NCI-H82 treated with DMSO at 0.1 percent for 48 hours (cell line): ENCODE results near the gene ZNF678.

Experiments used
- DNase-seq: peaks from one replicate; lab custom pipeline; 2025; ENCODE audit not compliant: unreplicated experiment; lab: John Stamatoyannopoulos, UW

The ZNF678 gene

DNA sequence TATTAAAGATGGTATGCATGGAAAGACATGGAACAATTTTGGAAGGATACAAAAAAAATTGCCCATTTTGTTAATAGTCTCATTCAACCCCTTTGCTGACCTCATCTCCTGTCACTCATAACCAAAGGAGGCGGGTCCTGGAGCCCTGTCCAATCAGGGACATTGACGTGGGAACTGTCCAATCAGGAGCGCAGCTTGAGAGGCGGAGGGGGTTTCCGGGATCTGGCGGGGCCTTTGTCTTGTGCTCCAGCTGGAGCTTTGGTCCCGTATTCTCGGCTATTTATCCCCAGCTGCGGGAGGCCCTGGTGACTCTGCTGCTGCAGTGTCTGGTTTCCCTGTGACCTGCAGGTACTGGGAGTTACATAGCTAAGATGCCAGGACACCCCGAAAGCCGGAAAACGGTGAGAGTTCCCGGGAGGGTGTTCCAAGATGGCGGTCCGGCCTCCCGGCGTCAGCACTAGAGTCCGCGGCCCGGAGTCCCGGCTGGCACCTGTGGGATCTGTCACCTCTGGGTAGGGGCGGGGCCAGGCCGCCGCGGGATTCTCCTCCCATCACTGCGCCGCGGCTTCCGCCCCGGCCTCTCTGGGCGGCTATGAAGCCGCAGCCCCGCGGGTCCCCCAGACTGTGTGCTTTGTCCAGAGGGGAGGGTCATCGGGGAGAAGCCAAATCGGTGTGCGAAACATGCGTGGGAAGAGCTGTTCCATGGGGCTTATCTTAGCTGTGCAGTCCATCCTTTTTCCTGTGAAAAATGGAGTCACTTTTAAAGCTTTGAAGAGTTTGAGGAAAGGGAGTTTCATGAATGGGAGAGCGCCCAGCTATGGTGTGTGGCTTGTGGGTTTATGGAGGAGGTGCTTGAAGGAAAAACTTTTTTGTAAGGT lies at the start of gene ZNF678:
ZNF678 (plus strand) TSS at position 233 of the 878 bp plus-strand sequence. CDS start 87,436 bp downstream, outside the sequence.
- DNase-seq = peak; percentile 94

DNA sequence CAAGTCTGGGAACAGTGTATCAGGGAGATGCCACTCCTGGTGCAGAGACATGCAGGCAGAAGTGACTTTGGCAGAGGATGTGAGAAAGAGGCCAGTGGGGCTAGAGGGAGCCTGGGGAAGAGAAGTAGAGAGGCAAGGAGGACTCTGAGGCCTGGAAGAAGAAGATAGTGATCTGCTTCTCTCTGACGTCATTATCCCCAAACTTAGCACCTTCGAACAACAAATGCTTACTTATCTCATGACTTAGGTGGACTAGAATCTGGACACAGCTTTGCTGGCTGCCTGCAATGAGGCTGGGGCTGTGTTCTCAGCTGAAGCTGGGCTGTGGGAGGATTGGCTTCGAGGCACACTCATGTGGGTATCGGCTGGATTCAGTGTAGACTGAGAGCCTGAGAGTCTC lies 44.5 kb upstream of the ZNF678 start:
- no peak for DNase-seq

DNA sequence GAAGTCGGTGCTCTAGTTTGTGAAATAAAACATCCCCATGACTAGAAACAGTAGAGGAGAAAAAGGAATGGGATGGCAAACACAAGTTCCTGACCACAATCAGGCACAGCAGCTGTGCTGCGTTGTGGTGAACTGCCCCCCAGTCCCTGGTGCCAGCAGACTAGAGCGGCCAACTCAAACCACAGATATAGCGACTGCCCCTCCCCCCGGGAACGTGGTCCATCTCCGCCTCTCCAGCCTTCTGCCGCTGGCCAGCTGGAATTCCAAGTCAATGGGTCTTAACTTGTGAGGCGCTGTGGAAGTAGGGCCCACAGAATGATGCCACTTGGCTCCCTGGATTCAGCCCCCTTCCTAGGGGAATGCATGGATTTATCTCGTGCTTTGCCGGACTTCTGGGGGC lies 41.6 kb upstream of the ZNF678 start:
- no peak for DNase-seq

DNA sequence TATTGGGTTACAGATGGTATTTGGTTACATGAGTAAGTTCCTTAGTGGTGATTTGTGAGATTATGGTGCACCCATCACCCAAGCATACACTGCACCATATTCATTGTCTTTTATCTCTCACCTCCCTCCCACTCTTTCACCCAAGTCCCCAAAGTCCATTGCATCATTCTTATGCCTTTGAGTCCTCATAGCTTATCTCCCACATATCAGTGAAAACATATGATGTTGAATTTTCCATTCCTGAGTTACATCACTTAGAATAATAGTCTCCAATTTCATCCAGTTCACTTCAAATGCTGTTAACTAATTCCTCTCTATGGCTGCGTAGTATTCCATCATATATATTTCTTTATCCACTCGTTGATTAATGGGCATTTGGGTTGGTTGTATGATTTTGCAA lies 36.8 kb upstream of the ZNF678 start:
- no peak for DNase-seq

DNA sequence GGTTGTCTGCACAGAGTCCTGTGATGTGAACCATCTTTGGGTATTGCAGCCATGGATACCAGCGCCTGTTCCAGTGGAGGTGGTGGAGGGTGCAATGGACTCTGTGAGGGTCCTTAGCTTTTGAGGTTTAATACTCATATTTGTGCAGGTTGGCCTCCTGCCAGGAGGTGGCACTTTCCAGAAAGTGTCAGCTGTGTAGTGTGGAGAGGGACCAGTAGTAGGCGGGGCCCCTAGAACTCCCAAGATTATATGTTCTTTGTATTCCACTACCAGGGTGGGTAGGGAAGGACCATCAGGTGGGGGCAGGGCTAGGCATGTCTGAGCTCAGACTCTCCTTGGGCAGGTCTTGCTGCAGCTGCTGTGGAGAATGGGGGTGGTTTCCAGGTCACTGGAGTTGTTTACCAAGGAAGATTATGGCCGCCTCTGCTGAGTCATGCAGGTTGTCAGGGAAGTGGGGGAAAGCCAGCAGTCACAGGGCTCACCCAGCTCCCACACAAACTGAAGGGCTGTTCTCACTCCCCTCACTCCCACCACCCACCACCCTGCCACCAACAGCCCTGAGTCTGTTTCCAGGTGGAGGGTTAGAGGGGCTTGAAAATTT lies 31.2 kb upstream of the ZNF678 start:
- DNase-seq = no peak

DNA sequence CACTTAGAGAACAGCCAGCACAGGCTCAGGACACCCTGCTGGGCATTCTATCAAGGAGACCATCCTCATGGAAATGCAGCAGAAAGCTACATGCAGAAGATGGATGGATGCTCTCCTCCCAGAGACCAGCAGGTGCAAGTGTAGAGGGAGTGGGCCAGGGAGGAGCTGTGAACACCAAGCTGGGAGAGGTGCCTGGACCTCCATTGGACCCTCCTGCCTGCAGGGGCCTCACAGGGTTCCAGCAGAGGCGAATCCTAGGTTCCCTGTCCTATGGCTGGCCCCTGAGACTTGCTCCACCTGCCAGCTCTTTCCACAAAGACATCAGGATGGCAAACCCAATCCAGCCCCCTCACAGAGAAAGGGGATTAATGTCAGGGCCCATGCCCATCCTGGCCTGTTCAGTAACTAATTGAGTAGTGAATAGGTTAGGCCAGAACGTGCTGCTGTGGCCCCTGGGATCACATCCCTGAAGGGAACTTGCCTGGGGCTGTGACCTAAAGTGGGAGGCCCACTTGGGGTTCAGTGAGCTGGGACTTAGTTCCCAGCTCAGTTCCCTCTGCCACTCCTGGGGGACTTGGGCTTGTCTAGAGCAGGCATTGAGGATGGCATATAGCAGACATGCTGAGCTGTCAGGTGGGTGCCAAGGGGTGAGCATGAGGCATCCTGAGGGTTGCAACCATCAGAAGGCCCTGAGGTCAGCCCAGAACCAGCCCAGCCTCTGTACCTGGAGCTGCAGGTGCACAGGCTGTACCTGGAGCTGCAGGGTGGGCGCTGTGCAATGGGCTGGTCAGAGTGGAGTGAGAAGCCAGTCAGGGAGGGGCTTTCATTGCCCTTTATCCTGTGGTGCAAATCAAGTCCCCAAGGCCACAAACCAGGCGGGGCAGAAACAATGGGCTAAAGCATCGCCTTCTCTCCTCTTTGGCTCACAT lies 22.9 kb upstream of the ZNF678 start:
- no peak for DNase-seq

DNA sequence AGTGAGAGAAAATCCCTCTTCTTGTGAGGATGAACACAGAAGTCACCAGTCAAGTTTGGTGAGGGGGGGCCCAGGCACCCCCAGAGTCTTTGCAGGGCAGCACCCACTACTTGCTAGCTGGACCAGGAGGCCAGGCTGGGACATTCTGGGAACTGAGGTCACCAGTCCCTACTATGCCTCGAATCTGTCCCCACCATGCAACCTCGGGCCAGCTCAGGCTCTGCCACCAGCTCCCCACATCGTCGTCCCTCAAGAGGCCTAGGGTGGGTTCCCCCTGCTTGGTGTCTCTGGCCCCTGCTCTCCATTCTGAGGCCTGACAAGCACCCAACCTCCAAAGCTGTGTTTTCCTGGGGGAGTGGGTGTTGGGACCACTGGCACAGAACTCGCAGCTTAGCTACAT lies 22.2 kb upstream of the ZNF678 start:
- no peak for DNase-seq

DNA sequence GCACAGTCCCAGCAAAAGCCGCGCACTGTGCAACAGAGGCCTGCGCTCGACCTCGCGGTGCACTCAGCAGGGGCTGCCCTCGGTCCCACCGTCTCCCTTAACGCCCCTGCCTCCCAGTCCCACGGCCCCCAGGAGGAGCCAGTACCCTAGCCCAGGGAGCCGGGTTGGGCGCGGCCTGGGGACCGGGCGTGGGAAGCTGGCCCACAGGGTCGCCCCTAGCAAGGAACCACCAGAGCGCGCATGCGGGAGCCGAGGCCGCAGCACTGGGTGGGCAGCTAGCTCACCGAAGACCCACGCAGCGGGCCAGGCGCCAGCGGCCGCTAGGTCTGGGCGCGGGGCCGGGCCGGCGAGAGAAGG lies 21.6 kb upstream of the ZNF678 start:
- no peak for DNase-seq

DNA sequence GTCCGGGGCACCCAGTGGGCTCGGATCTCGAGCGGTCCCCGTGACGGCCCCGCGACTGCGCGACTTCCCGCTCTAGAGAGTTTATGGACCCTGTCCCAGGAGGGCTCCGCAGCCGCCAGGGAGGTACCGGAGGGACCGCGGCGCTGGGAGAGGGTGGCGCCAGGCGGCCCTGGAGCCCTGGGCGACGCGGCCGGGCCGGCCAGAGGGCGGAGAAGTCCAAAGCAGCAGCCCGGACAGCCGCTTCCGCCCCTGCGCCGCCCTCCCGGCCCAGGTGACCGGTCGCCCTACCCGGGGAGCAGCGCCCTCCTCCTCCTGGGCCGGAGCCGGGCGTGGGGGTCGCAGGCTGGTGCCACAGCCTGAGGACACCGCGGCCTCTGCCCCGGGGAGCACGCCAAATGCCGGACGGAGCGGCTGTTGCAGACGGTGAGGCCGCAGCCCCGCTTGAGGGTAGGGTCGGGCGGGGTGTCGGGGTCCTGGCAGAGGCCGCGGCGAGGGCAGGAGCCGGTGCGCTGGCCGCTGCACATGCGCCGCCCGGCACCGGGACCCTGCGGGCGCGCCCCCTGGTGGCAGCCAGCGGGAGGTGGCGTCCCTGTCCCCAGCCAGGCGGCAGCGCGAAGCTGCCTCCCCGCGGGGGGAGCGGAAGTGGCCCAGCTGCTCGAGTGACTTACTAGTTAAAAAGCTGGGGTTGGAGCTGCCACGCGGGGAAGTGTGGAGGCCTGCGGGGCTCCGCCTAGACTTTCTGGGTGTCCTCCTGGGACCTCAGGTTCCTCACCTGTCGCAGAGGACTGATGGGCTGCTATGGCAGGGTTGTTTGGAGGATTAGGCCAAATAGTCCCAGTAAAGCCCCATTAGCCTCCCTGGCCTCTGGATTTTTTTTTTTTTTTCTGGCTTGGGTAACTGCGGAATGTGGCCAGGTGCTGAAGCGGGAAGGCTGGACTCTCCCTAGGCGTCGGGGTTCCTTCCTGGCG lies 20.9 kb upstream of the ZNF678 start:
- peak; percentile 22 for DNase-seq

DNA sequence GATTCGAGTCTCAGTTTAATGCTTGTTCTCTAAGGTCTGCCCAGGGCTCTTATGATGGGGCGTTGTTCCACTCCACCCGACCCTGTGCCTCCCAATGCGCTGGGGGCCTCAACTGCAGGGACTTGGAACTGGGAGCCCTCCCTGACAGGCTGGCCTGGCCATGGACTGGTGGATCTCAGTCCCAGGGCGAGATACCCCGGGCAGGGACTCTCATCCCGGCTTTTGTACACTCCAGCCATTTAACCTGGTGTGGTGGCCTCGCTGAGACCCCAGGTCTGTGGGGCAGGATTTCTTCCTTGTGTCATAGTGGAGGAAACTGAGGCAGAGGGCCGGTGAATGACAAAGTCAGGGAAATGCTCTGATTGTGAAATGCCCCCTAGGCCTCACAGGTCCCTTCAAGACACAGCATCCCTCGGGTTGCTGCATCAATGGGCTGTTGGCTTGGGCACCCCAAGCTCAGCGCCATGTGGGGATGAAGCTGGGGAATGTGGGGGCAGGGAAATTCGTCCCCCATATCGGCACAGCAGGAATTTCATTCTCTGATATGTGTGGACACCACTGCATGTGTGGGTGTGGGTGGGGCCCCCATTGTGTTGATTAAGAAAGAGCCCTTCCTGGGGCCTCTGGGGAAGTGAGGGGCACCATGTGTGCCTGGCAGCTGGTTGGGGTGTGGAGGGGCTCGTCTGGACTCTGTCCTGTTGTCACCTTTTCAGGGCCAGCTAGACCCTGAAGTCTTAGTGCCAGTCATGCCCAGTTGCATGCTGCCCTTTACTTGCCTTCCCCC lies 19.9 kb upstream of the ZNF678 start:
- DNase-seq = no peak

DNA sequence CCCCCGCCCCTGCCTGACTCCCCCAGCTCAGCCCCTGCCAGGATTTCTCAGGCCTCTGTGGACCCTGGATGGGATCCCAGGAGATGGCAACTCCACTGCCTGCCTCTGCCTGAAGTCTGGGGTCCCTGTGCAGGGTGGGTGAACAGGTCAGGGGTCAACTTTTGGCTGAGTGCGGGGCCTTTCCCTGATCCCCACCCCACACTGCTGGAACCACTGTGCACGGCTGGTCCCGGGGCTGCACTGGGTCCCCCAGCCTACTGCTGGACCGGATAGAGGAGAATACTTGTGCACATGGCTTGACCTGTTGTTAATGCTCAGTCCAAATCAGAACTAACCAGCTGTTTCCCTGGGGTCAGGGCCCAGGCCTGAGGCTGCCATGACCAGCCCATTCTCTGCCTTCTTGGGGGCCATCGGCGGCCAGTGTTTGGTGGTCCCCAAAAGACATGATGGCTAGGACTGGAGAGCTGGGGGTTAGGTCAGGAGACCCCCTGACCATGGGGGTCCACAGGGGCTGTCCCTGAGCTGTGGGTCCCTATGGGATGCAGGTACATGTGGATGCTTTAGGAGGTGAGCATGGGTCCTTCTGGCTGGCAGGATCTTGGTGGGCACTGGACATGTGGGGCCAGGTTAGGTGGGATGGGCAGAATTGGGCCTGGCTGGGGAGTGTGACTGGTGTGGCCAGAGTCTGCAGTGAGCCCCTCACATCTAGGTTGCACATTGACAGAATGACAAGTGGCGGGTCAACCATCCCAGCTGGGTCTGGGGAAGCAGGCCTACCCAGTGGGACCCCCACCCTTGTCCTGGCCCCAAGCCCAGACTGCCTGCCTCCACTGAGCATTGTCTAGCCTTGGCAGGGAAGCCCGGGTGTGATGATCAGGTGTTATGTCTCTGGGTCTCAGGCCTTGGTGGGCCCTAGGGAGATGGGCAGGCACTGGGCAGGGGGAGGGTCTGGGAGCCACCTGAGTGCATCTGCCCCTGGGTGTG lies 19.0 kb upstream of the ZNF678 start:
- DNase-seq = no peak

DNA sequence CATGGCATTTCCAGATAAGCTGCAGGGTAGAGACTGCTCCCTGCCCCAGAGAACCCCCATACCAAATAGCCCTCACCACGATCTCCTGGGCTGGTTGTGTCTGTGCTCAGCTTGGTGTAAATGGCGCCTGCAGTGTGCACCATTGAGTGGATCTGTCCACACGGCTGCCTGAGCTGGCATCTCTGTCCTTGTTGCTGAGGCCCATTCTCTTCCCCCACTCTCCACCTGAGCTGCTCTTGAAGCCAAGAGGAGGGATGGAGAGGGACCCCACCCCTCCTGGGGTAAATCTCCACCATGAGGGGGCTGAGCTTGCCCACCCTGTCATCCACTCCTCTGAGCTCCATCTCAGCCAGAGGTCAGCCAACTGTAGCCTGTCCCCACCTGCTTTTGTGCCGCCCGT lies 18.0 kb upstream of the ZNF678 start:
- no peak for DNase-seq

DNA sequence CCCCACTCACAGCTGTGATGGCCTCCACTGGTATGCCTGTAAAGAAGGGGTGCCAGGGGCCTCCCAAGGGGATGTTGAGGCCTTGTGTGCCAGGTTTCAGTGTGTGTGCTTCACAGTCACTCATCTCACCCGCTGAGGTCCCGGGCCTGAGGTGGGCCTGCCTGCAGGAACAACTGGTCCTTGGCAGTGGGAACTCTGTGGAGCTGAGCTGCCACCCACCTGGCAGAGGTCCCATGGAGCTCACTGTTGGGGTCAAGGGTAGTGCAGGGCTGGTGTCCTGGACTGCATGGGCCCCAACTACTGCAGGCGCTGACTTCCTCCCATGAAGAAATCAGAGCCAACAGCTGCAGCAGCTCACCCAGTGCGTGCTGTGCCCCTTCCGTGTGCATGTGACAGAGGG lies 17.3 kb upstream of the ZNF678 start:
- DNase-seq = no peak

DNA sequence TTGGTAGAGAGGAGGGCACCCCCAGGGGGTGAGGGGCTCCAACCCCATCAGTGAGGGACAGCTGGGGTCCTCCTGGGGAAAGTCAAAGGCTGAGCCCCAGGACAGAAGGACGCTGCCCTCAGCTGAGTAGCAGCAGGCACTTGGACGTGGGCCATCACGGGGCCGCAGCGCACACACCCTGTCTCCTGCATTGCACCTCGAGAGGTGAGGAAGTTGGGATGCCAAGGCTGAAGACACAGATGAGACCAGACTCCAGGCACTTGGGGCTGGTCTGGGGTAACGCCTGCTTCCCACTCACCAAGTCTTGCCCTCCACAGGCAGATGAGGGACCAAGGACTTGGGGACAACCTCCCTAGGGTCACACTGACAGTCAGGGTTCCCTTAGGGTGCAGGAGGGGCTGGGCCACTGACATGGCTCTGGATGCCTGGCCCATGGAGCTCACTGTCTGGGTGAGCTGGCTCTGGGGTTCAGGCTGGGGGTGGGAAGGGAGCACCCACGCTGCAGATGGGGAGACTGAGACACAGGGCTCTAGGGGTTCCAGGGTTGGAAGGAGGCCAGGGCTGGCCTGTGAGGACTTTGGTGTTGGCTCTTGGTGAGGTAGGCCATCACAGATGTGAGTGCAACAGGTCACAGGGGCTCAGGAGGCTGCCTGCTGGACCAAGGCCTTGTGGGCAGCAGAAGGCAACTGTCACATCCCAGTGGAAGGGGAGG lies 16.6 kb upstream of the ZNF678 start:
- DNase-seq = no peak

DNA sequence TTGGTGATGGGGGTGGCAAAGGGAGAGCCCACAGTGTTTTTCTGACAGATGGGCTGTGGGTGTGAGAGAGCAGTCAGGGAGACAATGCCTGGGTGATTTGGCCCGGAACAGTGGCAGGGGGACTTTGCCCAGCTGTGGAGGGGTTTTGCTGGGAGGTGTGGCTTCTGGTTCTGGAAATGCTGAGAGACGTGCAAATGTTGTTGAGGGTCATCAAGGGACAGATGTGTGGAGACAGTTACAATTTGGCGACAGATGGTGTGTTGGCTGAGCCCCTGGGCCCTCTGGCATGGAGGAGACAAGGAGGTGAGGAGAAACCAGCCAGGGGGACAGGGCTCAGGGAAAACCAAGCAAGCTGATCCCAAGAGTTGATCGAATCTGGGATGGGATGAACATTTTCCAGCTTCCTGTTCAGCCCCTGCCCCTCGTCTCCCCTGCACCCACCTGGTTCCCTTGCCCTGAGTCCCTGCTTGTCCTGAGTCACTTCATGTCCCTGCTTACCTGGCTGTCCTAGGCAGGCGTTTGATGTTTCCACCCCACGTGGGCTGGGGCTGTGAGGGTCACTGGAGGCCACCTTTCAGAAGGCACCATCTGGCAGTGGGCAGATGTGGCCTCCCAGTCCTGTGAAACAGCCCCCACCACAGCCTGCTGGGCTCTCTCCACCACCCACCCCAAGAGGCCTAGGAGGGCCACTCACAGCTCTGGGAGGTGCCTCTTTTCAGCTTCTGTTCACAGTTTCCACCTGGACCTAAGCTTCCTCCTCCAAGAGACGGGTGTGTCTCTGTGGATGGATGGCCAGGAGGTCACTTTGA lies 15.8 kb upstream of the ZNF678 start:
- peak; percentile 7 for DNase-seq

DNA sequence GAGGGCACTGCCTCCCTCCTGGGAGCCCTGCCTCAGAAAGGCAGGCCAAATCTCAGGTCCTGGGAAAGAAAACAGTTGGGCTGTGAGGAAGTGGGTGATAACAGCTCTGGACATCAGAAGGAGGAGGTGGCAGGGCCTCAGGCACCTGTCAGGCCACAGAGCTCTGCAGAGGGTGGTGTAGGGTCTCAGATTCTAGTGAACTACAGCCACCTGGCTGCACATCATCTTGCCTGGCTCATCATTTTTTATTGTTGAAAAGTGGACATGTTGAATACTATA lies 15.3 kb upstream of the ZNF678 start:
- no peak for DNase-seq

DNA sequence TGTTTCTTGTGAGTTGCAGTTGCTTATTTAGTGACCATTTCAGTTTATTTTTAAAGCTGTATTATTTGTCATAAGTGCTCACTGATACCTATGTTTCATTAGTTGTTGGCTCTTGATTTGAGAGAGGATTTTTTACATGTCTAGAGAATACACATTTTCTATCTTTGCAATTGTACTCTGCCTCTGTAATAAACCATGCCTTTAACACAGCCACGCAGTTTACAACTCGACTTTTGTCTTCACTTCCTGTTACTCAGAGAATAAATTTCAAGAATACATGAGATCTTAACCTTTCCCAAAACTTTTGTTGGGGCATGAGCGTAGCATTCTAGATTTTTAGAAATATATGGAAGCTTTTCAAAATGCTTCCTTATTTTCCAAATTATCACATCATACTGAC lies 14.9 kb upstream of the ZNF678 start:
- DNase-seq = no peak
